Femur (tissue), 1 donor: ENCODE measurements around the gene TMED7.

ENCODE experiments used
- DNase-seq: peaks from one replicate; pipeline ENCODE4 v3.0.0-alpha.2; 2017

Gene TMED7

DNA sequence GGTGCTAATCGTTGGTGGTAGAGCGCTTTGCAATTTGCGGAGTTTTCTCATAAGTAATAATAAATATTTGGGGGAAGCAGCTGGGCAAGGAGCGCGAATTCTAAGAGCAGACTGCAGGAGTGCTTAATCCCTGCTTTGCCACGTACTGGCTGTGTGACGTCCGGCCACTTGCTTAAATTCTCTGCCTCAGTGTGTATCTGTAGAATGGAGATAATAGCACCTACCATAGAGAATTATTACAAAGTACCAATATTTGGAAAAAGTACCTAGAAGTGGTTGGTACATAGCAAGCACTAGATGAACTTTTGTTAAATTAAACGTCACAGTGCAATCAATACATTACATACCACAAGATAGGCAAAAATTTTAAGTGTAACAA lies 598 bp upstream of the TMED7 start:
- DNase-seq: no peak

- no peak for DNase-seq
Observed at GRCh38 chr5:115624994-115625393, 842 bp downstream of the TMED7 start.

- no peak for DNase-seq
Observed at GRCh38 chr5:115623658-115624057, 2.2 kb downstream of the TMED7 start.

DNA sequence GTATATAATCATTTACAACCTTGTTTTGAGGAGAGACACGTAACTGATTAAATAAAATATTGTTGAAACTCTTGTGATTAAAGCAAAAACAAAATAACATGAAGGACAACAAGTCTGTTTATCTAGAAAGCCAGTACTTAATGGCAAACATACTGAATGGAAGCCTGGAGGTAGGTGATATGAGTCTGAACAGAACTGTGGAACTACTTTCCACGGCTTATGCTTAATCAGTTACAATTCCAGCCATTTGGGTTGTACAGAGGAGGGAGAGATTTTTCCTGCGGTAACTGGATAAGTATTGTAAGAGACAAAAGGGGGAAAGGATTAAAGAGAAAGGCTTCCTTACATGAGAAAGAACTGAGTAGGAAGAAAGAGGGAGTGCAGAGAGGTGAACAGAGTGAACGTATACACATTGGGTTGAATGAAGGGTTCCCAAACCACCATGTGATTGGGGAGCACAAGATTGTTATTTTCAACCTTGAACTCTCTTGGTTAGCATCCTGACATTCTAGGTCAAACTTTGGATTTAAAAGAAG lies 4.4 kb downstream of the TMED7 start:
- no peak for DNase-seq

- no peak for DNase-seq
Observed at GRCh38 chr5:115616892-115617291, 8.9 kb downstream of the TMED7 start.

GRCh38 chr5:115616472-115616871 lies 9.4 kb downstream of the TMED7 start:
- DNase-seq: no peak

DNA sequence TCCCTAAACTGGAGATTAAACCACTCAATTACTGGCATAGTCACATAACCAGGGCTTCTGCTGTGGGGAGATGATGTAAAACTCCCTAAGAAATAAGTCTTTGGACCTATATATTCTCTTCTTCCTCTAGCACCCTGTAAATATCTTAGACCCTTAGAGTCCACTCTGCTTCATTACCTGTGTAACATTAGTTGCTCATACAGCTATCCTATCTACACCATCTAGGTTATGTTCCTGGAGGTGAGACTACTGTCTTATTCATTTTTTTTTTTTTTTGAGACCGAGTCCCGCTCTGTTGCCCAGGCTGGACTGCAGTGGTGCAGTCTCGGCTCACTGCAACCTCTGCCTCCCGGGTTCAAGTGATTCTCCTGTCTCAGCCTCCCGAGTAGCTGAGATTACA lies 14.0 kb downstream of the TMED7 start:
- DNase-seq: no peak

DNA sequence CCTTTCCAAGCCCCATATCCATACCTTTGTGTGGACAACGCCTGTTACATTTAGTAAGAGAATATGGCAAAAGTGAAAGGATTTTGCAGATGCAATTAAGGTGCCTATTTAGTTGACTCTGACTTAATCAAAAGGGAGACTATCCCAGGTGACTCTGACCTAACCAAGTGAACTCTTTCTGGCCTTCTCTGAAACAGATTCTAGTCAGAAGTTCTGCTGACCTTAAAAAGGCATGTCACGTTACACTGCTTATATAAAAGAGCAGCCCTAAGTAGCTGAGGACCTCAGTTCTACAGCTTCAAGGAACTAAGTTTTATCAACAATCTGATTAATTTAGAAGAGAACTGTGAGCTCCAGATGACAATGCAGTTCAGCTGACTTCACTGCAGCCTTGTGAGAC lies 17.9 kb downstream of the TMED7 start:
- no peak for DNase-seq

GRCh38 chr5:115605436-115605835 lies 20.4 kb downstream of the TMED7 start:
- no peak for DNase-seq

DNA sequence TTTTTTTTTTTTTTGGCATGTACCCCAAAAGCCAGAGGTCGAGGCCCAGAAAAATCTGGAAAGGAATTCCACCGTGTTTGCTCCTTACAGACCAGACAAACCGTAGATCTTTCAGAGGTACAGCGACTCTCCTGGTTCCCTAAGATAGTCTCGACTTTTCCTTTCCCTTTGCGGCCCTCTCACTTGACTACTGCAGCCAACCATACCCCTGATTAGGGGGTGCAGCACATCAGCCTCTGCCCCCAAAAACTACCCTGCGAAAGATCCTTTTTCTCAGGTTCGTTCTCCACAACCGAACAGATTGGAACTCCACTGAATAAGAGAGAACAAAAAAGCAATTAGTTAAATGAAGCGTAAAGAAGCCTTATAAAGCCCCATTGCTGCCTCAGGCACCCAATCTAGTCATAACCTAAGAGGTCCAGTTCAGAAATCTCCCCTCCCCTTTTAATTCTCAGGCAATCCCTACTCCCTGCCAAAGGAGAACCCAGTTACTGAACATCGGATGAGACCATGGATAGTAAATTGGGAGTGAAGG lies 23.2 kb downstream of the TMED7 start:
- DNase-seq: no peak

DNA sequence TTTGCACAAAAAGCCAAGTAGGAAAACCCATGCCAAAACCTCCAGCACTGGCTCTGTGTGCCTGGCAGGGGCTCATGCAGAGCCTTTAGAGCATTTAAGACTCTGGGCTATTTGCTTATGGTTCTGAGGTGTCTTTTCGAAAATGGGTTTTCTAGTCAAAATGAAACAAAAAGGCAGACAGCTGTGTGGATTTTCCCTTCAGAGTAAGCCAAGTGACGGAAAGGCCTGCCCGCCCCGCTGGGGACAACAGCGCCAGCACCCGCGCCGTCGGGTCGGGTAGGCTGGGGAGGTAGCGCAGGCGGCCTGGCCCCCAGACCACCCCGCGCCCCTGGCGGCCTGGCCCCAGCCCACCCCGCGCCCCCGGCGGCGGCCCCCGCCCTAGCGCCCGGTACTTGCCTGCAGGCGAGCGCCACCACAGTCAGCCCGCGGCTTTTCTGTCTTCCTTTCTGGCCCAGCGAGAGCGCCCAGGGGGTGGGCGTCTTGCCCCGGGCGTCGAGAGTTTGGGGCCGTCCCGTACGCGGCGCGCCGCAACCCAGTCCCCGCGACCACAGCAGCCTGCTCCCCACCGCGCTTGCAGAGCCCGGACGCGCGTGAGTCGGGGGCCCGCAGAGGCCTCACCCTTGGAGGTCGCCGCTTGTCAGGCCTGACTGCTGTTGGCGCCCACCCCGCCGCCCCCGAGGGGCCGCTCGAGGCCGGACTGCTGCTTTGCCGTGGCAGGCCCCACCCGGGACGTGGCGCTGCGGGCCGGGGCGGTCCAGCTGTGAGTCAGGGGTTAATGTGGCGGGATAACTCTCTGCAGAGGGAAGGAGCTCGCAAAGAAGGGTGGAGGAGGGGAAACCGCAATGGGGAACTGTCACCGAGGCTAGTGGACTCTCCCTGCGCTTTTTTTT lies 23.9 kb downstream of the TMED7 start, which contains the start of gene TICAM2:
Gene TICAM2, minus strand, starts transcription at position 779 of the 890 bp plus-strand sequence. CDS start 21,223 bp downstream, outside the sequence.
- peak; percentile 83 for DNase-seq

- DNase-seq: no peak
Observed at GRCh38 chr5:115600766-115601165, 25.1 kb downstream of the TMED7 start.

DNA sequence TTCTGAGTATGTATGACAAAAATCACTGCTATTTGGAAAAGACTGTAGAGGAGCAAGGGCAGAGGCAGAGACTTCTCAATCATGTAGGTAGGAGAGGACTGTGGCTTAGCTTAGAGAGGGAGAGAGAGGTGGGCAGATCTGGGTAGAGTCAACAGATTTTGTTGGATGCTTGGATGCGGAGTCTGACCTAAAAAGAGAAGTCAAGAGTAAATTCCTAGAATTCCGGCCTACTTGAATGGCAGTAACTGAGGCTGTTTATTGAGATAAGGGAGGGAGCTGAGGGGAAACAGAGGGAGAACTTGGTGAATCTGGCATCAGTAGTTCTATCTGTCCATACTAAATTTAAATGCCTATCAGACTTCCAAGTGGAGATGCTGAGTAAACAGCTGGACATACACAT lies 25.9 kb downstream of the TMED7 start:
- no peak for DNase-seq

DNA sequence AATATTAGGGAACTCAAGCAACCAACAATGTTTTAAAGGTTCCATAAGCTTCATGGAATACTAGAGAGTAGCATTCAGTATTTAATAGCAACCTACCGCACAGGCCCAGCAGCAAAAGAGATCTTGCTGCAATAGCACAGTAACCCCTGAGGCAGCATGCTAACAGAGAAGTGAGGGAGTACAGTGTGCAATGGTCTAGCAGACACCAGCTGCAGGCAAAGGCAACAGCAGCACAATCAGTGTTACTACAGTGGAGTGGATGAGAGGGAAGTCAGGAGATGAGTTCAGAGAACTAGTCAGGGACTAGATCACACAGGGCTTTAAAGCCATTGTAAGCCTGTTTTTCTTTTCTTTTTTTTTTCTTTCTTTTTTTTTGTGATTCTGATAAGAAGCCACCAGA lies 26.3 kb downstream of the TMED7 start:
- DNase-seq: peak; percentile 22

- DNase-seq: no peak
Observed at GRCh38 chr5:115594128-115595047, 31.4 kb downstream of the TMED7 start.

GRCh38 chr5:115589043-115589442 lies 36.8 kb downstream of the TMED7 start:
- DNase-seq: no peak

DNA sequence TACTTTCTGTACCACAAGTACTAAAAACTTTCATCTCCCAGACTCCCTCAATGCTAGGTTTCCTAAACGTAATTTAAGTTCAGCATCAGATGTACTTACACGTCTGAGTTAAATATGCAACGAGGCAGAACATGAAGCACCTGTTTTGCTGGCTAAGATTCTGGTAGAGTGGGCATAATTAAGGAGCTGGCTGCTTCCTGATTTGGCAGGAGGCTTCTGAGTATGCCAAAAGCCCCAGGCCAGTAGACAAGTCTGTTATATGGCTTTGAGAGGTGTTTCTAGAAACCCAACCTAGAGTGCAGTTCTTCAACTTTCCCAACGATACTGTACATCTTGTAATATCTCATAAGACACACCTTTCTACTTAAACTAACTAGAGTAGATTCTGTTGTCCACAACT lies 37.2 kb downstream of the TMED7 start:
- DNase-seq: no peak

- no peak for DNase-seq
Observed at GRCh38 chr5:115586525-115587146, 39.2 kb downstream of the TMED7 start.

GRCh38 chr5:115585265-115585664 lies 40.6 kb downstream of the TMED7 start:
- DNase-seq: no peak

GRCh38 chr5:115584501-115584900 lies 41.3 kb downstream of the TMED7 start:
- no peak for DNase-seq

- no peak for DNase-seq
Observed at GRCh38 chr5:115583474-115583873, 42.4 kb downstream of the TMED7 start.

GRCh38 chr5:115580941-115581340 lies 44.9 kb downstream of the TMED7 start:
- DNase-seq: no peak

DNA sequence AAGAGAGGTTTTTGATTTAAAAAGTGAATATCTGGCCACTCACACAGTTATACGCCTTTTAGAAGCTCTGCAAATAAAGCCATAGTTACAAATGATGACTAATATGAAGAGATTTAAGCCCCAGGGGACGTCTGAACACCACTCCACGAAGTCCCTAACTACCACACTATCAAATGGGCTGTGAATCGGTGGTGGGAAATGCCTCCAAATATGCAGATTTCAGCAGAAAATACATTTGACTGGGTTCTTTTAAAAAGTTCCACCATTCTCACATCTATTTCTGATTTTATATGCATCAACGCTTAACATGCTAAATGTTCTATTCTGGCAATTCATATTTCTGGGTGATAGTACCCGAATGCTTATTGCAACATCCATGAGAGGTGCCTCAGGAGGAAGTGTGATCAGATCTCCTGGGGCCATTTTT lies 46.1 kb downstream of the TMED7 start:
- DNase-seq: no peak
